ENCODE data around the gene IDH1. TPM values are rescaled to one million over a fixed set of nuclear protein-coding genes. Genes with fewer than 3 reads are reported as not detected.
A peak's percentile ranks its signal among the peaks of the same experiment; 100 is the strongest.

The IDH1 gene
- total and polyA plus RNA-seq, 2 of the 8 experiments (the other 6 are each of a cell fraction or from before 2014, with no cell fraction given): 174 to 398 TPM

GRCh38 chr2:208254118-208254870 lies 577 bp downstream of the IDH1 start (continued):
- TF ChIP-seq FOSL1 (IDR thresholded peaks at IDR 0.05; ENCODE audit: insufficient read depth, low read depth, low read length) (no peak), CEBPB (IDR thresholded peaks at IDR 0.05; ENCODE audit: low read depth, low read length) (peak; percentile 91), BRCA1 (IDR thresholded peaks at IDR 0.05; ENCODE audit: low read depth, low read length) (no peak), BCL11A (IDR thresholded peaks at IDR 0.05; ENCODE audit: low read depth in 2 of 2, low read length in 2 of 2) (no peak), NRF1 (IDR thresholded peaks at IDR 0.05; ENCODE audit: low read depth, low read length) (no peak), MAFK (IDR thresholded peaks at IDR 0.05; ENCODE audit: low read depth, low read length) (no peak), KDM5A (IDR thresholded peaks at IDR 0.05; ENCODE audit: low read length) (no peak), CBX8 (IDR thresholded peaks at IDR 0.05; ENCODE audit: borderline replicate concordance, low read depth, low read length) (no peak), CTCF (IDR thresholded peaks at IDR 0.05; ENCODE audit: control extremely low read depth in 1 of 3, insufficient read depth in 1 of 3, low read depth in 1 of 3, low read length in 3 of 3) (peak; percentile 84 to 89 (median 86)), TAF7 (optimal IDR thresholded peaks at IDR 0.05; ENCODE audit: borderline replicate concordance, low read depth, low read length) (peak; percentile 11), CHD2 (IDR thresholded peaks at IDR 0.05; ENCODE audit: low read length) (no peak), SRF (IDR thresholded peaks at IDR 0.05; ENCODE audit: low read depth, low read length) (no peak), JUND (IDR thresholded peaks at IDR 0.05; ENCODE audit: low read length) (no peak), CTBP2 (IDR thresholded peaks at IDR 0.05; ENCODE audit: borderline replicate concordance, insufficient read depth, insufficient read length, low read length) (peak; percentile 68), NANOG (IDR thresholded peaks at IDR 0.05; ENCODE audit: insufficient read depth, low read depth, low read length, poor library complexity, severe bottlenecking) (no peak), RAD21 (IDR thresholded peaks at IDR 0.05 in 1 of 2, conservative IDR thresholded peaks at IDR 0.05 in 1 of 2; ENCODE audit: low read depth in 2 of 2, low read length in 2 of 2) (peak; percentile 56), HDAC2 (IDR thresholded peaks at IDR 0.05; ENCODE audit: borderline replicate concordance in 1 of 2, low read depth in 2 of 2, low read length in 2 of 2) (peak in 1 of 2 experiments; percentile 62; a peak in 1 of 4 replicates), ATF3 (IDR thresholded peaks at IDR 0.05; ENCODE audit: insufficient read depth, low read depth, low read length) (no peak)
- TF ChIP-seq, protein P1, sequence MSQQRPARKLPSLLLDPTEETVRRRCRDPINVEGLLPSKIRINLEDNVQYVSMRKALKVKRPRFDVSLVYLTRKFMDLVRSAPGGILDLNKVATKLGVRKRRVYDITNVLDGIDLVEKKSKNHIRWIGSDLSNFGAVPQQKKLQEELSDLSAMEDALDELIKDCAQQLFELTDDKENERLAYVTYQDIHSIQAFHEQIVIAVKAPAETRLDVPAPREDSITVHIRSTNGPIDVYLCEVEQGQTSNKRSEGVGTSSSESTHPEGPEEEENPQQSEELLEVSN (IDR thresholded peaks at IDR 0.05): no peak

All from H1 (cell line).